Memory B cell (primary cell): ENCODE measurements around the gene NCK2.
A peak's percentile ranks its signal among the peaks of the same experiment; 100 is the strongest.

Source experiments
- ATAC-seq: fragments of 150-1000 bp; cut with Tn5 transposase; 2 replicates; pipeline ENCODE4 v1.10.0; 2021; ENCODE audit warnings: low read depth, mild to moderate bottlenecking, moderate library complexity
- DNase-seq, 2 donors: peaks; one replicate each; pipeline ENCODE4 v3.0.0; 2022; ENCODE audit warnings: low spot score in 2 of 2
- H3K27ac Mint-ChIP-seq: one replicate; pipeline ENCODE4 v1.8.0; 2022; ENCODE audit warnings: mild to moderate bottlenecking, moderate library complexity, mixed read lengths
- H3K27me3 Mint-ChIP-seq: one replicate; pipeline ENCODE4 v1.8.0; 2022; ENCODE audit warnings: mixed read lengths
- H3K36me3 Mint-ChIP-seq: one replicate; pipeline ENCODE4 v1.8.0; 2022; ENCODE audit warnings: mild to moderate bottlenecking, mixed read lengths
- H3K4me1 Mint-ChIP-seq: one replicate; pipeline ENCODE4 v1.8.0; 2022; ENCODE audit warnings: mixed read lengths
- H3K4me3 Mint-ChIP-seq: one replicate; pipeline ENCODE4 v1.8.0; 2022; ENCODE audit warnings: mild to moderate bottlenecking, moderate library complexity, mixed read lengths
- H3K9me3 Mint-ChIP-seq: one replicate; pipeline ENCODE4 v1.8.0; 2022; ENCODE audit warnings: mixed read lengths

The NCK2 gene

DNA sequence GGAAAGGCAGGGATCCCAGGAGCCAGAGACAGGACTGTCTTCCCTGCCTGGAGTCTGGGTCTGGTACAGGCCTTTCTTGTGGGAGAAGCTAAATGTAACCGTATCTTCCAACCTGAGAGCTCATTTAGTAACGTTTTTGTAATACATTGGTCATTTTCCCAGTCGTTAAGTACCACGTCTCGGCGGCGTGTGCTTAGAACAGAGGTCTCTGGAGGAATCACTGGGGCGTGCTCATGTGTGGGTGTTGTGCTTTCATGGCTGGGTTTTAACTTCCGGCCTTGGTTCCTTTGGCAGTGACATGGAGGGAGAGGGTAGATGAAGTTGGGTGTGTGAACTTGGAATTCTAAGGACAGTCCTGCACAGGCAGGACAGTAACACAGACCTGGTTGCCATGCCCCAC, 79.7 kb downstream of the NCK2 start:
- Mint-ChIP-seq H3K9me3 (peaks cover 4% of the 10 kb centered on the region), H3K4me3 (no peak overlapping the region), H3K36me3 (peaks cover 38% of the 10 kb centered on the region), H3K27me3 (no peaks in the 10 kb centered on the region), H3K27ac (peak overlapping the region; percentile 83), H3K4me1 (peaks cover 60% of the 10 kb centered on the region)
- no peak for DNase-seq
- no peak for ATAC-seq

DNA sequence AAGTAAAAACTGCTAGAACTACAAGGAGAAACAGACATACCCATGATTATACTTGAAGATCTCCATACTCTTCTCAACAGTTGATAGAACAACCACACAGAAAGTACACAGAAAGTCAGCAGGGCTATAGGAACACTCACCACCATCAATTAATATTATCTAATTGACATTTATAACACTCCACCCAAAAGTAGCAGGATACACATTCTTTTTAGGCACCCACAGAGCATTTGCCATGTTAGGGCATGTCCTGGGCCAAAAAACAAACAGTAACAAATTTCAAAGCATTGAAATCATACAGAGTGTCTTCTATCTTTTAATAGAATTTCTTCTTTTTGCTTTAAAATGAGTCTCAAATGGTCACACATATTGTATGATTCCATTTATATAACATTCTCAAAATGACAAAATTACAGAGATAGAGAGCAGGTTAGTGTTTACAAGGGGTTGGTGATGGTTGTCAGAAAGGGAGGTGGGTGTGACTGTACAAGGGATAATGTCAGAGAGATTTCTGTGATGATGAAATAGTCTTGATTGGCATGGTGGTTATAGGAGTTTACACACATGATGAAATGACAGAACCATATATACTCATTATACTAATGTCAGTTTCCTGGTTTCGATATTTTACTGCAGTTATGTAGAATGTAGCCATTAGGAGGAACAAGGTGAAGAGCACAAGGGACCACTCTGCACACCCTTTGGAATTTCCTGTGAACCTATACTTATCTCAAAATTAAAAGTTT, 82.8 kb downstream of the NCK2 start:
- Mint-ChIP-seq H3K27ac (peak overlapping the region; percentile 82), H3K4me1 (peaks cover 58% of the 10 kb centered on the region), H3K27me3 (no peaks in the 10 kb centered on the region), H3K36me3 (peaks cover 52% of the 10 kb centered on the region), H3K9me3 (peaks cover 10% of the 10 kb centered on the region), H3K4me3 (no peak overlapping the region)
- no peak for DNase-seq
- peak; percentile 60 for ATAC-seq

DNA sequence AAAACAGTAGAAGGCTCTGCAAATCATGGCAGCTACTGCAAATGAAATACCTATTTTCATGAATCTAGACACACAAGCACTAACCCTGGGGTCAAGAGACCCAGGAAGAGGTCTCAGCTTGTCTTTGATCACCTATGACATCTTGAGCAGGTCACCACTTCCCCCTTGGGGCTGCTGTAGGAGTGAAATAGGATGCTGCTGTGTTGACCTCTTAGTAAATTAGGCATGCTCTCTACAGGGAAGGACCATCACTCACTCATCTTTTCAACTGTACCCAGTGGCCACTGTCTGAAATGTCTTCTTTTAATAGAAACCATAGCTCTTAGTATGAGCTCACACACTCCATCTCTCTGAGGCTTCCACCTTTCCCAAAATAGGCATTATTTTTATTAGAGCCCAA, 83.8 kb downstream of the NCK2 start:
- peaks cover 57% of the 10 kb centered on the region for H3K36me3 Mint-ChIP-seq
- ATAC-seq: peak; percentile 26
- DNase-seq: no peak

DNA sequence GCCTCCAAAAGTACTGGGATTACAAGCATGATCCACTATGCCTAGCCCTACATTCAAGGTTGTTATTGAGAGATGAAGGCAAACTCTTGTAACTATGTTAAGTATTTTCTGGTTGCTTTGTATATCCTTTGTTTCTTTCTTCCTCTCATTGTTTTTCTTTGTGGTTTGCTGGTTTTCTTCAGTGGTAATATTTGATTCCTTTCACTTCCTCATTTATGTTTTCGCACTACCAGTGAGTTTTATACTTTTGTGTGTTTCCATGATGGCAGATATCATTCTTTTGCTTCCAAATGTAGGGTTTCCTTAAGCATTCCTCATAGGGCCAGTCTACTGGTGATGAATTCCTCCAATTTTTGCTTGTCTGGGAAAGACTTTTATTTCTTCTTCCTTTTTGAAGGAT, 90.2 kb downstream of the NCK2 start:
- H3K27ac Mint-ChIP-seq: peak overlapping the region; percentile 83
- H3K4me3 Mint-ChIP-seq: peak overlapping the region; percentile 8
- H3K4me1 Mint-ChIP-seq: peaks cover 37% of the 10 kb centered on the region
- DNase-seq (peak in 1 of 2 donors; percentile 33), ATAC-seq (peak; percentile 94)
- H3K9me3 Mint-ChIP-seq: peaks cover 15% of the 10 kb centered on the region
- H3K27me3 Mint-ChIP-seq: no peaks in the 10 kb centered on the region
- H3K36me3 Mint-ChIP-seq: peaks cover 43% of the 10 kb centered on the region

More for the DNA sequence above, 83.8 kb downstream of the NCK2 start:
- Mint-ChIP-seq H3K27ac (peak overlapping the region; percentile 82), H3K4me1 (peaks cover 47% of the 10 kb centered on the region), H3K4me3 (no peak overlapping the region), H3K9me3 (peaks cover 12% of the 10 kb centered on the region), H3K27me3 (no peaks in the 10 kb centered on the region)

DNA sequence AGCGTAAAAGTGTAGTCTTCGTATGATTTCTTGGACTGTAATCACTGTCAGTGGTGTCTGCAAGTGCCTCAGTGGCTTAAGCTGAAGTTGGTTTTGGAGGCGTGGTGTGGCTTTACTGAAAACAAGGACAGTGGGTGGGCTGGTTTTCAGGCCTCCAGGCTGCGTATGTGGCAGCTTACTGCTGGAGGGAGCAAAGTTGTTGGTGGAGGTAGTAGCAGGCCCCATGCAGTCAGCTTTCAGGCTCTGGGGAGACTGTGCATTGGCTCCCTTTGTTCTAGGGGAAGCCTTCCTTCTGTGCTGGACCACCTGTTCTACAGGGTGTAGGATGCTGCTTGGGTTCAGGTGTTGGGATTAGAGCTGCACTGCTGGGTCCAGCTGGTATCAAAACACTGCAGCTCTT, 91.6 kb downstream of the NCK2 start:
- H3K27ac Mint-ChIP-seq: peak overlapping the region; percentile 70
- no peak overlapping the region for H3K4me3 Mint-ChIP-seq
- no peak for DNase-seq
- peaks cover 42% of the 10 kb centered on the region for H3K4me1 Mint-ChIP-seq
- ATAC-seq: no peak
- no peaks in the 10 kb centered on the region for H3K27me3 Mint-ChIP-seq
- H3K36me3 Mint-ChIP-seq: peaks cover 40% of the 10 kb centered on the region
- peaks cover 14% of the 10 kb centered on the region for H3K9me3 Mint-ChIP-seq

DNA sequence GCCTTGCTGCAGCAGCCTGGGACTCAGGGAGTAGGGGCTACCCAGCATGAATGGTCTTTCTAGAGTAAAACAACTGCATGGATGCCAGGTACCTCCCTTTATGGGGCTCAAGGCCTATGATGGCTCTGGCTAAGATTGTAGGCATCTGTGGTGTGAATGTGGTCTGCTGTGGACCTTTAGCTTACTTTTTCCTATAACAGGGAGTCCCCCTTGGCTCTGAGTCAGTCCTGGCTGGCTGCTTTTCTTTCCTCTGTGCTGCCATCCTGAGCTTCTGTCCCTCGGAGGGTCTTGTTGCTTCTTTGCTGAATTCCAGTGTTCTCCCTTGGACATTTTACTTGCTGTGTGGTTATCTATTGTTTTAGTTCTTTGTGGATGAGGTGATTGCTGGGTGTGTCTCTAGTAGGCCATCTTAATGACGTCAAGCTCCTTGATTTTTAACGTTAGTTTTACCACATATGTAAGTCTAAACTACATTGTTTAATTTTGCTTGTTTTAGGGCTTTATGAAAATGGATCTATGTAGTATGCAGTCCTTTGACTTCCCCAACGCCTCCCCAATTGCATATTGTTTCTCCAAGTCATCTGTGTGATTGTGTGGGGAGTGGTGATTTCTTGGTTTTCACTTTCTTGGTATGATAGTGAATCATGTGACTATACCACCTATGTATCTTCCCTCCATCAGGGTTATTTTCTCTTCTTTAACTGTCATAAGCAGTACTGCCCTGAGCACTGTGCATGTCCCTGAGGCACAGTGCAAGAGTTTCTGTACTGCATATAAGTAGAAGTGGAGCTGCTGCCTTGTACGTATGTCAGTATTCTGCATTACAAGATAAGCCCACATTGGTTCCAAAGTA, 92.4 kb downstream of the NCK2 start:
- Mint-ChIP-seq H3K27me3 (no peaks in the 10 kb centered on the region), H3K4me3 (peak overlapping the region; percentile 45), H3K36me3 (peaks cover 40% of the 10 kb centered on the region), H3K27ac (peak overlapping the region; percentile 70), H3K4me1 (peaks cover 46% of the 10 kb centered on the region), H3K9me3 (peaks cover 11% of the 10 kb centered on the region)
- DNase-seq (no peak), ATAC-seq (no peak)

DNA sequence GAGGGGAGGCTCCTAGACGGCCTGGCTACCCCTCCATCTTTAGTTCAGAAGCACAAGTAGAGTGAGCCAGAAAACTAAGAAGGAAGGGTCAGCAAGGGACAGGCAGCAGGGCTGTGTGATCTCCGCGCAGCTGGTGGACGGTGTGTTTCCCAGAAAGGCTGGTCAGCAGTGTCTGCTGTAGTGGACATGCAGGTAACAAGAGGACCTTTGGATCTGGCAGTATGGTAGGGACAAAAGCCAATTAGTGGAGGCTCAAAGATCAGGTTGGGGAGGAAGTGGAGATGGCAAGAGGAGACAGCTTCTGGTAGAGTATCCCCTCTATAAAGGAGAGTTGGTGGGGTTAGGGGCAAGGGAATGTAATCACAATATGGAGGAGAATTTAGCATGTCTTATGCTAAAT, 95.1 kb downstream of the NCK2 start:
- Mint-ChIP-seq H3K9me3 (peaks cover 6% of the 10 kb centered on the region), H3K27me3 (no peaks in the 10 kb centered on the region), H3K4me3 (no peak overlapping the region), H3K4me1 (peaks cover 55% of the 10 kb centered on the region), H3K36me3 (peaks cover 34% of the 10 kb centered on the region), H3K27ac (peak overlapping the region; percentile 66)
- DNase-seq (no peak), ATAC-seq (no peak)

DNA sequence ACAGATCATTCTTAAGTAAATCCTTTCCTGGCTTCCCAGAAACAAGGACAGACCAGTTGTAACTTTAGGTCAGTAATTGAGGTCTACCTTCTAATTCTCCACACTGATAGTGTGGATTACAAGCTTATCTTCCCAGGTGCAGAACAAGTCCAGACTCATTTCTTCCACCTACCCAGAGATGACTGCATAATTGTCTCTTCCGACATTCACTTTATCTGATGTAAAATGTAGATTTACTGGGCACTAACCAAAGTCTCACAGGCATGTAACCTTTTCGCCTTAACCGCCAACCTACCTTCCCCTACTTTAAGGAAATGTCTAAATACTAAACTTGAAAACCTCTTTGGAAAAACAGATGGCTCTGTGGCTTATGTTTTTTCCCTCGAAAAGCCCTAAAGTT, 96.2 kb downstream of the NCK2 start:
- Mint-ChIP-seq H3K4me1 (peaks cover 51% of the 10 kb centered on the region), H3K27me3 (no peaks in the 10 kb centered on the region), H3K9me3 (peaks cover 6% of the 10 kb centered on the region), H3K4me3 (no peak overlapping the region), H3K36me3 (peaks cover 30% of the 10 kb centered on the region), H3K27ac (no peak overlapping the region)
- ATAC-seq (no peak), DNase-seq (no peak)

DNA sequence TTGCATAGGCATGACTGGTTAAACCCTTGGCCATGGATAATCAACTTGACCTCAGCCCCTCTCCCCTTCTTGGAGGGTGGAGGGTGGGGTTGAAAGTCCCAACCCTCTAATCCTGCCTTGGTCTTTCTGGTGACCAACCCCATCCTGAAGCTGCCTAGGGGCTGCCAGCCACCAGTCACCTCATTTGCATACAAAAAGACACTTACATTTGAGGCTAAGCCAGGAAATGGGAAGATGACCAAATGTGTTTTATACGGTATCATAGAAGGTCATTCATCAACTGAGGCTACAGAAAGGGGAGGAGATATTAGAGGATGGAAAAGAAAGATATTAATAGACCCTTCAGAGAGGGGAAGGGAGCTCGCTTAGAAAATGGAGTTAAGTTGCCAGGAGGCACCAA, 96.8 kb downstream of the NCK2 start:
- Mint-ChIP-seq H3K9me3 (peaks cover 2% of the 10 kb centered on the region), H3K4me1 (peaks cover 51% of the 10 kb centered on the region), H3K36me3 (peaks cover 30% of the 10 kb centered on the region)

DNA sequence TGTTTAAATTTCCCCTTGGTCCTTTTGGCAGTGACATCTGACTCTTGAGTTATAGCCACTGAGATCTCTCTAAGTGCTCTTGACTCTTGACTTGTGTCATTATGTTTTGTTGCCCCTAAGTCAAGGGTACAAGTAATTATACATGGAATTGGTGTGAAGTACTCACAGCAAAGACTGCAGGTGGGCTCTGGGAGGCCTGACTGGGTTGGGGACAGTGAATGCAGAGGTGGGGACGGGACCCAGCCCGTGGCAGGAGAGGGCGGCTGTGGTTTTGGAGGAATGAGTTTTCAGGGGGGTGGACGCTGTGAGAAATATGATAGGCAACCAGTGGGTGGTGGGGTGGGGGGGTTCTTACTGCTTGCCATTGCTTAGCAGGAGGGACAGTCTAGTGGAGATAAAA, 97.8 kb downstream of the NCK2 start:
- no peak for ATAC-seq

More for the DNA sequence above, 96.8 kb downstream of the NCK2 start:
- no peaks in the 10 kb centered on the region for H3K27me3 Mint-ChIP-seq
- no peak overlapping the region for H3K4me3 Mint-ChIP-seq
- peak overlapping the region; percentile 56 for H3K27ac Mint-ChIP-seq
- DNase-seq: no peak
- no peak for ATAC-seq

DNA sequence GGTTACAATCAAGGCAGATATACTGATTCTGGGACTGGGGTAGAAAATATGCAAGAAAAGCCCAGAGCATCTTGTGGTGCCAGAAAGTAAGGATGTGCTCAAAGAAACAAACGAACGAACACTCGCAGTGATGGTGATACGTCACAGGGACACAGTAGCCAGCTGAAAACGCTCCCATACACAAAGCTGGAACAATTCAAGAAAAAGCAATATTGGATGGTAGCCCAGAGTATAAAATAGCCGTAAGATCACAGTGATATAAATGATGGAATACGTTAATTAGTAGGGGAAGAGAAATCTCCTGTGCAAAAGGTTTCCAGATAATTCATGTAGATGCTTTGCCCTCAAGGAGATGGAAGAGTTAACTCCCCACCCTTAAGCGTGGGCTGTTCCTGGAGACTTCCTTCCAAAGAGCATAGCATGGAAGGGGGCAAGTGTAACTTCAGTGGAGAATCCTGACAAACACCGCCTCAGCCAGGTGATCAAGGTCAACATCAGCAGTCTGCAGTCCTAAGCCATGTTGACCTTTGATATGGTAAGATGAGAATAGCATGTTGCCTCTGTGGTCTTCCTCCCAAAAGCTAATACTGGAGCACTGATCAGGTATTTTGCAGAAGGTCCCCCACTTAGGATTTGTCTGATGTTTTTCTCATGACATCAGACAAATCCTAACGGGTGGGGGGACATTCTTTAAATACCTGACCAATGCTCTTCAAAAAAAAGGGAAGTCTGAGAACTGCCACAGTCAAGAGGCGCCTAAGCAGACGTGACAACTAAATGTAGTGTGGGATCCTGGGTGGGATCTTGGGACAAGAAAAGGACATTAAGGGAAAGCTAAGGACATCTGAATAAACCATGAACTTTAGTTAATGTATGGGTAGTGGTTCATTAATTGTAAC, 99.0 kb downstream of the NCK2 start:
- Mint-ChIP-seq H3K27ac (no peak overlapping the region), H3K4me1 (peaks cover 55% of the 10 kb centered on the region), H3K9me3 (no peaks in the 10 kb centered on the region), H3K27me3 (no peaks in the 10 kb centered on the region), H3K36me3 (peaks cover 29% of the 10 kb centered on the region), H3K4me3 (no peak overlapping the region)
- DNase-seq (no peak), ATAC-seq (no peak)

More for the DNA sequence above, 97.8 kb downstream of the NCK2 start:
- Mint-ChIP-seq H3K9me3 (no peaks in the 10 kb centered on the region), H3K27ac (peak overlapping the region; percentile 33), H3K4me3 (no peak overlapping the region), H3K36me3 (peaks cover 32% of the 10 kb centered on the region), H3K4me1 (peaks cover 50% of the 10 kb centered on the region), H3K27me3 (no peaks in the 10 kb centered on the region)
- DNase-seq: no peak

DNA sequence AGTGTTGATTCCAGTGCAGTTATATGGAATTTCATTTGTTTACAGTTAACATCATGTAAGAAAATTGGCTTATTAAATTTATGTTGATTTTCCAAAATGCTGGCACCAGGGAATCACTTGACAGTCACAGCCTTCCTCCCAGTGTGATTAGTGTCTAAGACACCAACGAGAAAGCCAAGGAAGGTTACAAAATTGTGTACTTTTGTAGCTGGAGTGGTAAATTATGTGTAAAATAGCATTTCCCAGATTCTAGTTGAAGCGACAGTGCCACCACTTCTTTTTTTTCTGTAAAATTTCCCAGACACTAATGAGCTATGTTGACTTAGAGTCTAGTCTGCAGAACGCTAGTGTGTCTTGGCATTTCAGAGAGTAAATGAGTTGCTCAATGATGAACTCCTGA, 101.3 kb downstream of the NCK2 start:
- peaks cover 18% of the 10 kb centered on the region for H3K36me3 Mint-ChIP-seq
- H3K27ac Mint-ChIP-seq: no peak overlapping the region
- DNase-seq (no peak), ATAC-seq (no peak)
- no peak overlapping the region for H3K4me3 Mint-ChIP-seq
- no peaks in the 10 kb centered on the region for H3K27me3 Mint-ChIP-seq
- H3K4me1 Mint-ChIP-seq: peaks cover 41% of the 10 kb centered on the region
- H3K9me3 Mint-ChIP-seq: no peaks in the 10 kb centered on the region

DNA sequence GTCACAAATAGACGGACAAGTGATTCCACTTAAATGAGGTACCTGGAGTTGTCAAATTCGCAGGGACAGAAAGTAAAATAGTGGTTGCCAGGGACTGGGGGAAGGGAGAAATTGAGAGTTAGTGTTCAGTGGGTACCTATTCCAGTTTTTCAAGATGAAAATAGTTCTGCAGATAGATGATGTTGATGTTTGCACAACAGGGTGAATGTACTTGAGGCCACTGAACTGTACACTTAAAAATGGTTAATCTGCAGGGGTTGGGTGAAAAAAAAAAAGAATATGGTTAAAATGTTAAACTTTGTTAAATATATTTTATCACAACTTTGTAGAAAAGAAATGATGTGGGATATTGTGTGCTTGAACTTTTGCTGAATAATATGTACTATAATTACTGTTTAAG, 102.3 kb downstream of the NCK2 start:
- ATAC-seq (no peak), DNase-seq (no peak)
- Mint-ChIP-seq H3K27me3 (no peaks in the 10 kb centered on the region), H3K9me3 (no peaks in the 10 kb centered on the region), H3K27ac (no peak overlapping the region), H3K36me3 (peaks cover 17% of the 10 kb centered on the region), H3K4me3 (no peak overlapping the region), H3K4me1 (peaks cover 39% of the 10 kb centered on the region)

DNA sequence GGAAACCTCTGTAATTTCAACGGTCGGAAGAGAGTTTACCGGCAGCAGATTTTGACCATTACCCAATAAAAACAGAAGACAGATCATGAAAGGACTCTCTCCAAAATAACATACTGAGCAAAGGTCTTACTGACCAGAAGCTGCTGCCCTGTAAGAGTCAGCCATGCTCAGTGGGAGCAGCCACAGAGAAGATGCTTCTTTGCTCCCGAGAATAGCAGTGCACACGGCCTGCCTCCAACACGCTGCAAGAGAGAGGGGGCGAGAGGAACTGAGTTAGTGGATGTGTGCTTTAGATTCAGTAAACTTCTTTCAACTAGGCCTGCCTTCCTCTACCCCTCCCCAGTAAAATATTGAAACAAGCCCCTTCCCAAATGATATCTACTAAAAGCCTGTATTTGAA, 103.7 kb downstream of the NCK2 start:
- Mint-ChIP-seq H3K27ac (peak overlapping the region; percentile 85), H3K9me3 (no peaks in the 10 kb centered on the region), H3K27me3 (no peaks in the 10 kb centered on the region), H3K4me1 (peaks cover 42% of the 10 kb centered on the region), H3K36me3 (peaks cover 13% of the 10 kb centered on the region), H3K4me3 (no peak overlapping the region)
- ATAC-seq (no peak), DNase-seq (no peak)
